HG02763 (cell line): ENCODE data around the gene TCF4.

ENCODE experiments used
- ATAC-seq: cut with Tn5 transposase; IDR thresholded peaks from one replicate; pipeline ENCODE4 v1.9.1; 2021; ENCODE audit warnings: mild to moderate bottlenecking, moderate library complexity; ENCODE audit not compliant: unreplicated experiment

TCF4 gene

DNA sequence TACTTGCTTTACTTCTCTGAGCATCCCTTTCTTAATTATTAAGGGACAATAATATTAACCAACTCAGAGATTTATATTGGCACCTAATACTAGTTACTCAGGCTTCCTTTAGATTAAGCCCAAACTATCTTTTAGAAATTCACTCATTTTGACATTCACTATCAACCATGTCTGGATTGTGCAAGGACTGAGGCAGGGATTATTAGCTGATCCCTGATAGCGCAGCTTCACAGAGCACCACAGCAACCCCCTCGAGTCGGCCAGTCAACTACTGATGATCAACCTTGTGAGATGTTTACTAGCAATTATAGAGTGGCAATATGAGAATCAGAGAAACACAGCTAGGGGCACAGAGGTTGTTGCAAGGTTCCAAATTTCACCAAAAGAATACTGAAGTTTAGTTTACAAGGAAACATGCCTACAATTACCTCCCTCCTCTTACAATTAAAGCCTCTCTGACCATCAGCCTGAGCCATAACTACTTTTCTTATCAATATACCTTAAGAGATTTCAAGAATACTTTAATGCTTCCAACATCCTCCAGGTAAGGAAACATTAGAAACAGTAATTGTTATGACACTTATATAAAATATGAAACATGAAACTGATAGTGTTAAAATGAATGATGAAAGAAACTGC lies 191.6 kb downstream of the TCF4 start:
- ATAC-seq = no peak

GRCh38 chr18:55395799-55396198 lies 192.2 kb downstream of the TCF4 start:
- ATAC-seq = no peak

DNA sequence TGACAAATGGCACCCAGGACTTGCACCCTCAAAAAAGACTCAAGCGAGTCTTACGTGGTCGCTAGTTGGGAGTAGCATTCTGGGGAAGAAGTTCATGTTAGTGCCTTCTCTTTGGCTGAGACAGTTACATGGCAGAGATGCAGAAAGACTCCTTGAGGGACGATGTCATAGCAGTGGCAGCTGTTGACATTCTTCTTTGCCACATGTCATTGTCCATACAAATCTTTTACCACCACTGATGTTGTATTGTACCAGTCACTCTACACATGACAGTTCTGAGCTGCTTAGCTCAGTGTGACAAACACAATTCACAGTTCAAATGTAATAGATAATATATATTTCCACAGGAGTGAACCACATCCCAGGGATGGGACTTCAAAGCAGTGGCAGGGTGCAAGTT lies 197.1 kb downstream of the TCF4 start:
- ATAC-seq = no peak

DNA sequence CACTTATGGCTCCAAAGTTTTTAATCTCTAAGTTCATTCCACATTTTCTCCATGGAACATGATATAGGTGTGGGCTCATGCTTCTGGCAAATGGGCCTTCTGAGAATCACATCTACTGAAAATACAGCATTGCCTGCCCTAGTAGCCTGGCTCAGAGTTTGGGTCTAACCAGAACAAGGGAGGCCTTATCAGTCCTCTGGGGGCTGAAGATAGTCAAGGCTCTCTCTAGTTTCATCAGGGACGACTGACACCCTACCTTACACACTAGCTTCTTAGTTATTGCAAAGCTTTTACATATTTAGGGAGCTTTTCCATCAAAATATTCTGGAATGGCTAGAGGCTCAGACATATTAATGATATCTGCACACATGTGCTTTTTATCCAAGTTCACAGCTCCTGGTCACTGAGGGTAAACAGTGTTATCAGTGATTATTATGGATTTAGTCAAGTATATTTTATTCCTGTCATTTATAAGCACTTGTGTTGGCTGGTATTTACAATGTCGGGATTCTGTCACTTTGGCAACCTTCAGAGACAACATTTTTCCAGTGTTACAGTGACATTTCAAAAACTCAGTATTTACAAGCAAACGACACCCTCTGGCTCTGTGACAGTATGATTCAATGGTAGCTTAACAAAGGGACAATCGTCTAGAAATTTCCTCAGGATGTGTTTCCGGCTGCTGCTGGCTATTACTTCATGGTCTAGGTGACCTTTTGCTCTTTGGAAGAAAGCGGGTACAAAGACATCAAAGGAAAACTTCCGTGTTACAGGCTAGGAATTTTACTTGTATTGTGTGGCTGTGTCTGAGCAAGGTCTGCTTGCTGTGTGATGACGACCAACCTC lies 200.6 kb downstream of the TCF4 start:
- ATAC-seq = no peak

DNA sequence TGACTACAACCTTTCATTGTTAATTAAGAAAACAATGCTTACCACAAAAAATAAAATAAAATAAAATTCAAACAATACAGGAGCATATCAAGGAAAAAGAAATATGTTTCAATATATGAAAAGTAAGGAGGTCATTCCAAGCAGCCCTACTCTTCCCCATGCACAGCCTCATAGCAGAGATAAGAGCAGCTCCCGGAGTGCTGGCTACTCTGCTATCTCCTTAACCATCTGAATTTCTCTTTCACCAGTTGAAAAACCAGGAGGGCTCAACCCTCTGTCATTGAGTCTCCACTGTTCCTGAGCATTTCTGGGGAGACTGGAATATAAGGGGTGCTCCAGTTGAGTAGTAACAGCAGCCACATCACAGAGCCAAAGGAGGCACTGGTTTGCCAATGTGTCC lies 201.4 kb downstream of the TCF4 start:
- no peak for ATAC-seq

DNA sequence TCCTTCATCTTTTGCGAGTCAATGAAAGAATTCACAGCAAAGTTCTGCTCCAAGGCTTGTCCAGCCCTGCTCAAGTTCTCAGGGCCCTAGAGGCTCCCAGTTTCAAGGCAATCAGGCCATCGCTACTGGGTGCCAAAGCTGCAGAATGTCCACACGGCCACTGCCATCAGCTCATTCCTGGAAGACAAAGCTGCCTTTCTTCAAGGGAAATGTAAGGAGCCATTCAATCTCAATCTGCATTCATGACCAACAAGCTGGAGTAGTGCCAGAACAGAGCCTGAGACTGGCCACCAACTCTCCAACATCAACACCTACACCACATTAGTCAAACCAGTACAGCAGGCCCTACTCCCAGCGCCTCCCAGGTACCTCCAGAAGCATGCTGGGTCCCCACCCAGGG lies 202.2 kb downstream of the TCF4 start:
- no peak for ATAC-seq

GRCh38 chr18:55384551-55385275 lies 203.3 kb downstream of the TCF4 start:
- ATAC-seq = no peak

GRCh38 chr18:55384115-55384514 lies 203.9 kb downstream of the TCF4 start:
- ATAC-seq = no peak

DNA sequence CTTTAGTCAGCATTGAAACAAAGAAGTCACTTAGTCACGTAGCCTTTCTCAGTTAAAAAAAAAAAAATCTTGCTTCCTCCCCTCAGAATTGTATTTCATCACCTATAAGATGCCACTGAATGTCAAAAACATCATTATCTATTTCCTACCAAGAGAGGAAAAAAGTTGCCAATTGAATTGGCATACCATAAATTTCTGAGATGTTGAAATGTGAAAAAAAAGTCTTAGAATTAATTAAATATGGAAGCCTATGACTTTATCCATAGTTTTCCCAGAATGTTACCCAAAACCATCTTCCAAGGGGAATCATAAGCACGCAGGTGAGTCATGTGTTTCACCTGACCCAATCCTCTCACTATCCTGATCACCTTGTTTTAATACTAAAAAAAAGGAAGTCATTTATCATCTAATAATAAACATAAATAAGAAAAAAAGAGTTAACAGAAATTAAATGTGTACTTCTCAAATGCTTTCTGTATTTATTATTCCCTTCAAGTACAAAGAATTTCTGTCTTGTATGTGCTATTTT lies 205.7 kb downstream of the TCF4 start:
- no peak for ATAC-seq

GRCh38 chr18:55381277-55381676 lies 206.7 kb downstream of the TCF4 start:
- no peak for ATAC-seq

GRCh38 chr18:55380589-55380988 lies 207.4 kb downstream of the TCF4 start:
- ATAC-seq = no peak

DNA sequence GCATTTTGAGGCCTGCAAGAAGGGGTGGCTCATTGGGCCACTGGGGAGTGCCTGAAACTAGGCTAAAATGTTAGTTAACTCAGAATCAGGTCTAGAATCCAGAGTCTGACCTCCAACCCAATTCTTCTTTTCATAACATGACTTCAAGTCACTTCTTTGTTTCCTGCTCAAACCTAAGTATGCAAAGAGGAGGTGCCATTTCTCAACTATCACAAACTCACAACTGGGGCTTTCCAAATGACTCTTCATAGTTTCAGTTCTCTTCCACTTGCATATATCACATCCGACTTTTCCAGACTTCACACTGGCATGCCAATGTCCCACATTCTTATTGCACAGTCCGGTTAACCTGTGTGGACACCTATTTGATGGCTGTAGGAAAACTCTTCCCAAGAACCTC lies 211.6 kb downstream of the TCF4 start:
- ATAC-seq = peak; percentile 86

DNA sequence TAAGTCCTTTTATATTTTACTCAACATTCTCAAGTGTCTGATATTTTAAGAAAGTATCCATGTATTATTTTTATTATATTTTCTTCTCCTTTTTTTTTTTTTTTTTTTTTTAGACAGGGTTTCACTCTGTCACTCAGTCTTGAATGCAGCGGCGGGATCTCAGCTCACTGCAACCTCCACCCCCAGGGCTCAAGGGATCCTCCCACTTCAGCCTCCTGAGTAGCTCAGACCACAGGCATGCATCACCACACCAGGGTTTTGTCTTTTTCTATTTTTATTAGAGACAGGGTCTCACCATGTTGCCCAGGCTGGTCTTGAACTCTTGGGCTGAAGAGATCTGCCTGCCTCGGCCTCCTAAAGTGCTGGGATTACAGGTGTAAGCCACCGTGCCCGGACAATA lies 212.1 kb downstream of the TCF4 start:
- no peak for ATAC-seq

- ATAC-seq = no peak
Measured at GRCh38 chr18:55374741-55375140, 213.3 kb downstream of the TCF4 start.

DNA sequence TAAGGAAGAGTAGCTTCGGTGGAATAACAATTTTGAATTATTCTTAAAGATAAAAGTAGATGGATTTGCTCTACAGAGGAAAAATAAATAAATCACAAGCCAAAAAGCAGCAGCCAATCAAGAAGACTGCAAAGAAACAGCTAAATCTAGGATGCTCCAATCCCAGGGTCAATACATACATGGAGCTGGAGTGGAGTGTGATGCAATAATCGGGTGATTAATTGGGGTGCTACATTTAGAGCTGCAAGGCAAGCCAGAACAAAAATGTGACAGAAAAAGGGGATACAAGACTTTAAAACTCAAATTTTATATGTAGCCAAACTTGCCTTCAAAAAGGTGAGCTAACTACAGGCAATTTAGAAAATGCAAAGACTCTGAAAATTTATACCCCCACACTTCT lies 215.8 kb downstream of the TCF4 start:
- no peak for ATAC-seq

DNA sequence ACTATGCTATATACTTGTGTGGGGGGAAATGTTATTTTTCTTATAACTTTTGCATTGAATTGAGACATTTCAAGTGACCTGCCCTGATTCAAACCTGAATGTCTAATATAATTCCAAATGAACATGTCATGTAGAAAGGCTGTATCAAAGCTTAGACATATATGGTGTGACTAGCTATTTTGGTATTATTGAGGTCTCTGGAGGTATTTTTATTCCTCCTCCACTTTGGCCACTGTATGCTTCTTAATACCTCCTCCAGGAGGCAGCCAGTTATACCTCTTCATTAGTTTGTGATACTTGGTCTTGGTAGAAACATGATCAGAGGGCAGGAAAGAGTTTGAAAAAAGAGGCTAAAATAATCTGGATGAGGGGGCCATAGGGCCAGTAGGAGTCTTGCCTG lies 217.1 kb downstream of the TCF4 start:
- no peak for ATAC-seq

DNA sequence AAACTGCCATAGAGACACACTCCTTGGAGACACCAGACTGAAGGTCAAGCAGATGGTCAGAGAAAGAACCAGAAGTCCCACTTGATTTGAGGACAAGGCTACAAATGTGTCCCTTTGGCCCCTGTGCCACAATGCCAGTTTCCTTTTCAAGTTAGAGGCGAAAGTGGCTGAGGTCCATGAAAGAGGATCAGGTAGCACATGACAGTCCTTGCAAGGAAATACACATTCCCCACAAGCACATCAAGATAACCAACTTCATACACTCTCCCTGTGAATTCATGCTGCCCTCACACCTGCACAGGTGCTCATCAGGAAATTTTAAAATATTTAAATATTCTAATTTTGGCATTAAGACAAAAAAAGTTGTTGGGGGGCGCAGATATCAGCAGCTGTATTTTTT lies 218.6 kb downstream of the TCF4 start:
- ATAC-seq = no peak

- no peak for ATAC-seq
Measured at GRCh38 chr18:55365342-55365741, 222.7 kb downstream of the TCF4 start.

DNA sequence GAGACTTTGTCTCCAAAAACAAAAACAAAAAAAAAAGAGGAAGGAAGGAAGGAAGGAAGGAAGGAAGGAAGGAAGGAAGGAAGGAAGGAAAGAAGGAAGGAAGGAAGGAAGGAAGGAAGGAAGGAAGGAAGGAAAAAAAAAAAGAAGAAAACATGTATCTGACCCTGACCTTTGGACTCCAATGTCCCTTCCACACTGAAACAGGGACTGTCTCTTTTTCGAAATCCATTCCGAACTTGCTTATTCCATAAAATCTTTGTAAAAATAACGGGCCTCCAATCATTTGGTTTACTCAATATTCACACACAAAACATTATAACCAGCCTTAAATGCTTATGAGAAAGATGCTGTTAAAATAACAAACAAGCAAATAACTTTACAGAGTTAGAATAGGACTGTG lies 225.7 kb downstream of the TCF4 start:
- no peak for ATAC-seq

- ATAC-seq = no peak
Measured at GRCh38 chr18:55361492-55362250, 226.3 kb downstream of the TCF4 start.

DNA sequence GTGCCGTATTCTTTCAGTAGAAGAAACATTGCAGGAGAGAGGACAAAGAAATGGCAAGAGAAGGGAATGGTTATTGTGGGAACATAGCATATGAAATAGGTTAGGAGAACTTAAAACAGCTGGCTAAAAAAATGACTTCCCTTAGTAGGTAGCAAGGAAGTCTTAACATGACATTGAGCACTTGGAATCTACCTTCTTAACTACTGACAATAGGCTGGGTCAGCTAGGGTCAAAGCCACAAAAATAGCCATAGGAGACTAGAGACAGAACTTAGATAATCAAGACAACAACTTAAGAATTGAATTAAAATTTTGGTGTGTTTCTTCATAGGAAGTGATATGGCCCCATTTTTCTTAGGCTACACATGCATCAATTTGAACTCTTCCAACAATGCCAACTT lies 227.9 kb downstream of the TCF4 start:
- no peak for ATAC-seq
